Left forelimb (tissue), 1 donor: ENCODE data around the gene MESP2.

Experiments used
- DNase-seq: peaks from one replicate; pipeline ENCODE4 v3.0.0-alpha.2; 2018; ENCODE audit warnings: low spot score

The MESP2 gene

DNA sequence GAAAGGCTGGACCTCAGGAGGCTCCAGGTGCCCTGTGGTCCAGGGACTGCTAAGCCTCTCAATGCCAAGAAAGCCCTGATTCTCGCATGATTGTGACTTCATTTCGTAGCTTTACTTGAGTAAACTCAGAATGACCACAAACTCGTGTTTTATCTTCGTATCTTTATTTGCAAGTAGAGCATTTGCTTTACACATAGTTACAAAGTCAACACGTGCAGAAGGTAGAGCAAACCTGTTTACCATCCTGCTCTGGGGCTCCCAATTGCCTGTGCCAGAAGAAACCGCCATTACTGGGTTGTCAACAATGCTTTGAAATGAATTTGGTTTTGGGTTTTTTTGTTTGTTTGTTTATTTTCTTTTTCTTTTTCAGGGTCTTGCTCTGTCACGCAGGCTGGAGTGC lies 19.2 kb upstream of the MESP2 start:
- no peak for DNase-seq

DNA sequence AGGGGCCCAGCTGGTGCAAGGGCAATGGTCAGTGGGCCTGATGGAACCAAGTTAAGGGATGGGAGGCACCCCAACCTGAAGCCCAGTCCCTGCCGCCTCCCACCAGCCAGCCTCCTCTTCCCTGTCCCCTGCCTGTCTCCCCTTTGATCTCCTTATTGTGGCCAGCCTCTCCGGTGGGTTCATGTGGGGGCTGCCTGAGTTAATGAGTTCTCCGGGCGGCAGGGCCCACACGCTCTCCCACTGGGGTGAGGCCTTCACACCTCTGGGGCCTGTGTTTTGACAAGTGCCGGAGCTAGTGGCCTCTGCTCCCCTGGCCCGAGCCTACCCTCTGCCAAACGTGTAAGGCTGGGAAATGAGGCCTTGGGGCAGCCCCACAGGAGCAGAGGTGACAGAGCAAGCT lies 17.8 kb upstream of the MESP2 start:
- no peak for DNase-seq

DNA sequence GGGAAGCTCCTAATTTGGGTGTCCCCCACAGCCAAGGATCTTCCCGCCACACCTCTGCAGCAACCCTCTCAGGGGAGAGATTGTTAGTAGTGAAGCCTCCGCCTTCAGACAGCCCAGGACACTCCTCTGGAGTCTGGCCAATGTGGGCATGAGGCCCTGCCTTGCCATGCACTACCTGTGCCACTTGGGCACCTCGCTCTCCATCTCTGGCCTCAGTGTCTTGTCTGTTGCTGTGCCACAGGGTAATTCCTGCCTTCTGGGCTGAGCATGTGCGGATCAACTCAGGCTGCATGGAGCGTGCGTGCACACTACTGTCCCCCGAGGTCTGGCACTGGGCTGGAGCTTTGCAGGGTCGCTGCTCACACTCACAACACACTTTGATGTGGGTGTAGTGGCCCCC lies 17.2 kb upstream of the MESP2 start:
- DNase-seq: no peak

DNA sequence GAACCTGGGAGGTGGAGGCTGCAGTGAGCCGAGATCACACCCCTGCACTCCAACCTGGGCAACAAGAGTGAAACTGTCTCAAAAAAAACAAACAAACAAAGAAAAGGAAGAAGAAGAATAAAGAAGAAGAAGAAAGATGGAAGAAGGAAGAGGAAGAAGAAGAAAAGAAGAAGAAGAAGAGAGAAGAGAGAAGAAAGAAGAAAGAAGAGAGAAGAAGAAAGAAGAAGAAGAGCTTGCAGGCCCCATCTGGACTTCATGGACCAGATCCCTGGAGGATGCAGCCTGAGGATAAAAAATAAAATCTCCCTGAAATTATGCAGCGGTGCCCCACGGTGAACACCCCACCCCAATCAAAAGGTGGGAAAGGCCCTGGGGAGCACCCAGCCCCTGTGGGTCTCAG lies 16.3 kb upstream of the MESP2 start:
- no peak for DNase-seq

DNA sequence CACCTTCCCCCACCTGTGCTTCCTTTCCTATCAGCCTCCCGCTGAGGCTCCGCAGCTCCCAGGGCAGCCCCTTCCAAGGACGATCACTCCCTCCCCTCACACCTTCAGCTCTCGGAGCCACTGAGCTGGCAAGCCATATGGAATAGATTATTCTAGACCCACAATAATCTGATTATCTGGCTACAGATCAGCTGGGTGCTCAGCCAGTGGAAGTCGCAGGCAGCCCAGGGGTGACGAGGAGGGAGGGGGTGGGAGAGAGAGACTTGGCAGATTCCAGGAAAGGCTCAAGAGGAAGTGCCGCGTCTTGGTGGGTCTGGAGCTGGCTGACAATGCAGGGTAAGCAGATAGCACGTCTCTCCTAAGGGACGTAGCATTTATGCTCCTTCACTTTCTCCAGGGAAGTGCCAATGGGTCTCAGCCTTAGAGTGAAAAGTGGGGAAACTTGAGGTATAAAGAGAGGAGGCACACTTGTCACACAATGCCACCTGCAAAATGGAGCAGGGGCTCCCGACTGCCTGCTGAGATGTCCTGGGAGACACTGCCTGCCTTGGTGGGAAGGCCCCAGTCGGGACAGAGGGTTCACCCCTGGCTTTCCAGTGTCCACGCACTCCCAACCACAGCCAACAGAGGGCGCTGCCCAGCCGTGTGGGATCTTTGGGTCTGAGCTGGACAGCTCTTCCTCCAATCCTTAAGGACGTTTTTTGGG lies 15.7 kb upstream of the MESP2 start:
- DNase-seq: no peak

DNA sequence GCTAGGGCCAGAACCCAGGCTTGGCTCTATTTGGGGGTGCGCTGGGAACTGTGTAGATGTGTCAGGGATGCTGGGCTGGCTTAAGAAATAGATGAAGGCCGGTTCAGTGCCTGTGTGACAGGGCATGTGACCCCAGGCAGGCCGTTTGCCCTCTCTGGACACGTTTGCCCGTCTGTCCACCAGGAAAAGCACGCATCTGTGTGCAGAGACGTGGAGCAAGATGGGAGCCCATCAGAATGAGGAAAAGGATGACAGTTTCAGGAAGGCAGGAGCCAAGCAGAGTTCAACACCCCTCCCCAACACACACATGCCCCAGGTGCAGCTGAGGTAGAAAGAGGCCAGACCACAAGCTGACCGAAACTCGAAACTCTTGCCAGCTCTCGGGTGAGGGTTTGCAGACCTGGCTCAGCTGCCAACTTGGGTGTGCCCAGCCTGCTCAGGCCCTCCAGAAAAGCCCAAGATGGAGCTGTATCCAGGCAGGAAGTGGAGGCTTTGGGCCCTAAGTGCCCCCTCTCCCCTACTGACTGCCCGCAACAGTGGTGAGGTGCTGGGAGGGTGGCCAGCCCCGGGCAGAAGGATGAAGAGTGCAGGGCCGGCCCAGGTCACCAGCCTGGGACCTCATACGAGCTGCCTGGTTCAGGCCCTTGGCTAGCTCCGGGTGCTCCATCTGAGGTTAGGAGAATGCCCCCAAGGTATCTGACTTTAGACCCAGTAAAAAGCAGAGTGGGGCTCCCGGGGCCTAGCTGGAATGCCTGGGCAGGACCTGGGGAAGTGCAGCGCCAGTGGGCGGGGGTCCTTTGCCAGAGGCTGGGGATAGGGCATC lies 14.9 kb upstream of the MESP2 start:
- DNase-seq: no peak

DNA sequence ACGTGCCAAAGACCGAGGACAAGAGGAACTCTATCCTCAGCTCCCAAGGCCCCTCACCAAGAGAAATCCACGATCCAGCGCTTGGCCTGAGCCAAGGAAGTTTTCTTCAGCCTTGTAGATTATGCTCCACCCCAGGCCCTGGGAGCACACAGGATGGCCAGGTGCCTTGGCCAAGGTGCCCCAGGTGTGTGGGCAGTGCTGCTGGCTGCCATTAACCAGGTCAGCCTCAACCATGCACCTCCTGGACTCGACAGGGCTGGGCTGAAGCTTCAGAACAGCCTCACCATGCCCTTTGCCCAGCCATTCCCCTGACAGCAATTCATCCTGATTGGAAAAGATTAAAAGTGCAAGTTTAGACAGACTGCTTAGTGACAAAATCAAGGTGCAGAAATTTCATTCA lies 14.2 kb upstream of the MESP2 start:
- no peak for DNase-seq

DNA sequence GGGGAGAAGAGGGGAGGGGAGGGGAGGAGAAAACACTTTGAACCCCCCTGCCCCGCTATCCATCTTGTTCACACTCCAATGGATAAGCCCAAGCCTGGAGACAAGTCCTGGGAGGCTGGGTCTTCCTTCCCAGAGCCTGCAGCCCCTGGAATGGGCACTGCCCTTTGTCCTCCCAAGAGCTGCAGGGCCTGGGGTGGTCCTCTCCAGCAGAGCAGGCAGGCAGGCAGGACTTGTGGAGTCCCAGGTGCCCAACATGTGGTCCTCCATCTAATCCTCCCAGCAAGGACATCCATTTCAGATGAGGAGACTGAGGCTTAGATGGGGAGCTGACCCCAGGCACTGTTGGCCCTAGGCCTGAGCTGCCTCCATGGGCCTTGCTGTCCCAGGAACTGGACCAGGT lies 10.4 kb upstream of the MESP2 start:
- DNase-seq: no peak

DNA sequence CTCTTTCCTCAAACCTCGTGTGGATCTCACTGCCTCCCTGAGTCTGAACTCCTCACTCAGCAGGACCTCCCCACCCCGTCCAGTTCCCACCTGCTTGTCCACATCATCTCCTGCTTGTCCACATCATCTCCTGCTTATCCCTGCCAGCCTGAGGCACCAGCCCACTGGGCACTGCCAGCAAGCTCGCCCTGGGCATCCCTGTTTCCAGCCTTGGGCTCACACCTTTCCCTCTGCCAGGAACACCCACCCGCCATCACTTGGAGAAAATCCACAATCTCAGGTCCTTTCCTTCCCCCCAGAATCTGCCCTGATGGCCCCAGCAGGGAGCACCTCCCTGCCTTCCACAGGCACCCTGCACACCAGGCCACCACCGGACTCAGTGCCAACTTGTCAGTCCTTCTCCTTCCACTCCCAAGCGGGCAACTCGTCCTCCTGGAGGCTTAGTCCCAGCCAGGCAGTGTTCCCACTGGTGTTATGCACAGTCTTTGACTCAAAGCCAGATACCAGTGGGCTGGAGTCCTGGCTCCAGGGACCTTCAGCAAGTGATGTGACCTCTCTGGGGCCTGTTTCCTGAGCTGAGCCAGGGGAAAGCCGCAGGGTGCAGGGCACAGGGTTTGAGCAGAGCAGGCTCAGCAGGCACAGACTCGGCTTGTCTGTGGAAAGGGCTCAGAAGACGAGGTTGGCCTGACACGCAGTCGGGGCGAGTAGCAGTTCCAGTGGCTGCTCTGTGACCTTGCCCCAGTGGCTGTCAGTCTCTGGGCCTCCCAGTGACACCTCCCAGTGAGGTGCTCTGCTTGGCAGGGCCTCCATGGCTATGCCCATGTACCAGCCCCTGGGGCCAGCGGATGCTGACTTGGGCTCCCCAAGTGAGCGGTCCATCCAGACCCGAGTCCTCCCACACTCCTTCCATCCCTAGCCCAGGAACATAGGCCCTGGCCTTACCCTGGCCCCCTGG lies 9.5 kb upstream of the MESP2 start:
- no peak for DNase-seq

DNA sequence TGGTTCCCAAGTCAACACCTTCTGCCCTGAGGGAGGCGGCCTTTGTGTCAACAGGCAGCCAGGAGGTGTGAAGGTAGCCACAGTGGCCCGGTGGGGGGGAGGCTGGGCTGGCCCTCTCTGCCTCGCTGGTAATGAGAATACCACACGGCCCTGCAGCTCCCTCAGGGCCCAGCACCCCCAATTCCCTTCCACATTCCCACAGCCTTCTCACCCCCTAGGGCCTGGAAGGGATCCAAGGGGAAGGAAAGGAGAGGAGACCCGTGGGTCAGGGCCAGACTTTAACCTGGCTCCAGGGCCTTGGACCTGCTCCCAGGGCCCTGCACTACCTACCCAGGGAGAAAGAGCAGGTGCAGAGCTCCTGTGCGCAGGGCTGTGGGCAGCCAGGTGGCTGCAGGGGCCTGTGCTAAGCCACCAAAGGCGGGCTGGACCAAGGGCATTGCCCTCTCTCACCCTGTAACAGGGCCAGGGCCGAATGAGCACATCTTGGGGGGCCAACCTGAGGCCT lies 8.7 kb upstream of the MESP2 start:
- no peak for DNase-seq

DNA sequence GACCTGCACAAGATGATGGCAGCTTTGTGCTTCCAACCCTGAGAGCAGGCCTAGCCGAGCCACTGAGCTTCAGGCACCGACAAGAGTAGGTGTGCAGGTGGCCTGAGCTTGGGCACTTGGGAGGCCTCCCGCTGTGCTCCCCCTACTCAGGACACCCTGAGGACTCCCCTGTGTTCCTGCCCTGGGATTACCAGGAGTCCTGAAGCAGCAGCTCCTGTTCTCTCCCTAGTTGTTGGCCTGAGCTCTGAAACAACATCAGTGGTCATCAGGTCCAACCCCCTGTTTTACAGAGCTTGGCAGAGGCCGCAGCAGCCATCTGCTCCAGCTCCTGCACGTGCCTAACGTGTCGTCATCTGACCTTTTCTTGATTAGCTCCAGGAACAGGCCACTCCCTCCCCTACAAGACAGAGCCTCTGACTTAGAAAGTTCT lies 8.0 kb upstream of the MESP2 start:
- DNase-seq: no peak

DNA sequence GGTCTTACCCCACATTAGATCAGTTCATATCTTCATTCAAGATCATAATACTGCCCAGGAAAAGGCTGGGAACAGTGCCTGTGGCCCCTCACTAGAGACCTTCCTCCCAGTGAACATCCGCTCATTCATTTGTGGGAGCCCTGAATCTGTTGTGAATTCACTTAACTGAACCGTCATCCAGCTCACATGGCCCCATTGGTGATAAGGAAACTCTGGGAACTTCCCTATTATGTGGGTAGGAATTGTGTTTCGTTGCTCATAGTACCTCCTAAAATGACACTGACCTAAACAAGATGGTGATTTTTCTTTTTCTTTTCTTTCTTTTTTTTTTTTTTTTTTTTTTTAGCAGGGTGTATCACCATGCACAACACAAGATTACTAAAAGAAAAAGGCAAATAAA lies 6.8 kb upstream of the MESP2 start:
- no peak for DNase-seq

DNA sequence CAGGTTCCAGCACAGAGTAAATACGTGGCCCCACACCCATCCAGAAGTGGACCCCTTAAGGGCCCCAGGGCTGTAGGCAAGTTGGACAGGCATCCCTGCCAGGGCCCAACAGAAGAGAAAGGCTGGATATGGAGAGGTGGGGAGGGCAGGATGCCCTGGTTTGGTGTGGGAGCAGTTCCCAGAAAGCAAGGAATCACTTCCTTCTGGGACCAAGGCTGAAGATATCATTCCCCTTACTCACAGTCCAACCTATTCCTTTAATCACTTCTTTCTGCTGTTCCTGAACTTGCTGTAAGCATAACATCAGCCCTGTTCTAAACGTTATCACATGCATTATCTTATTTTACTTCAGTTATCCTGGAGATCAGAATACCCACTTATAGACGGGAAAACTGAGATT lies 6.1 kb upstream of the MESP2 start:
- no peak for DNase-seq

DNA sequence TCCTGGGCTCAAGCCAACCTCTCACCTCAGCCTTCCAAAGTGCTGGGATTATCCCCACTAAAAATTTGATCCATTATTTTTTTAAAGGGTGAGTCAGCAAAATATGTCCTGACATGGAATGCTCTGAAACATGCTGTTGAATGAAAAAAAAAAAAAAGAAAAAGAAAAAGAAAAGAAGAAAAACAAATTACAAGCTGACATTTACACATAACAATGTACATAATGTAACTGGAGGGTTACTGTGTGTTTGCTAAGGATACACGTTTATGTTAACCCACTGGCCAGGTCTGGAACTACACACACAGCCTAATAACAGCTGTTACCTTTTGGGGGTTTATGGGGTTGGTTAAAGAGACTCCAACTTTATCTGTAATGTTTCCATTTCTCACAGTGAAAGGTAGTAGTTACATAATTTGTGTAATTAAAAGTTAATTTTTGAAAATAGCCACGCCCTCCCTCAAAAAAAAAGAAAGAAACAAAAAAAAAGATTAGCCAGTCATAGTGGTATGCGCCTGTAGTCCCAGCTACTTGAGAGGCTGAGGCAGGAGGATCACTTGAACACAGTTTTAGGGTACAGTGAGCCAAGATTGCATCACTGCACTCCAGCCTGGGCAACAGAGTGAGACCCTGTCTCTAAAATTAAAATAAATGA lies 3.1 kb upstream of the MESP2 start:
- no peak for DNase-seq

DNA sequence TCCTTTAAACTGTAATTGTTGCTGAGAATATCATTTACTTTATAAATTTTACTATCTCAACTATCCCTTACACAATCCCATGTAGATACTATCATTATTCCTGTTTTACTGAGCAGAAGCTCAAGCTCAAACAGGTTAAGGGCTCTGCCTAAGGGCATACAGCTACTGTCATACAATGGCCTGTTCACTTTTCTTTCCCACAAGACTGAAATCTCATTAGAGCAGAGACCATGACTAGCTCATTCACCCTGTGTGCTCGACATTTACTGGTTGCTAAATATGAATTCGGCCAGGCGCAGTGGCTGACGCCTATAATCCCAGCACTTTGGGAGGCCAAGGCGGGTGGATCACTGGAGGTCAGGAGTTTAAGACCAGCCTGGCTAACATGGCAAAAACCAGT lies 1.6 kb upstream of the MESP2 start:
- no peak for DNase-seq

DNA sequence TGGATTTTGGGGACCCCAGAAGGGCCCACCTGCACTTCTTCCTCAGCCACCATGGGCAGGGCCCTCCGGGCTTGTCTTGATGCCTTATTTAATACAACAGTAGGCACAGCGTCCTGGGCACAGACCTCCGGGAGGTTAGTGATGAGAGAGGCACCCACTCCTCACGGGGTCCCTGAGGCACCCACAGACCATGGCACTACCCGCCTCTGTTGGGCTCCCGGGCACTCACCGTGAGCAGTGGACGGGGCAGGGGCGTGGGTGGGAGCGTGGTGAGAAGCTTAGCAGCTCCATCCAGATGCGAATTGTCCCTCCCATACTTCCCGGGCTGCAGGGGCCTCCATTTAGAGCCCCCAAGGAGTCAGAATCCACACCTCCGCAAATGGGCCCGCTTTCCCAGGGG lies 317 bp upstream of the MESP2 start:
- no peak for DNase-seq

DNA sequence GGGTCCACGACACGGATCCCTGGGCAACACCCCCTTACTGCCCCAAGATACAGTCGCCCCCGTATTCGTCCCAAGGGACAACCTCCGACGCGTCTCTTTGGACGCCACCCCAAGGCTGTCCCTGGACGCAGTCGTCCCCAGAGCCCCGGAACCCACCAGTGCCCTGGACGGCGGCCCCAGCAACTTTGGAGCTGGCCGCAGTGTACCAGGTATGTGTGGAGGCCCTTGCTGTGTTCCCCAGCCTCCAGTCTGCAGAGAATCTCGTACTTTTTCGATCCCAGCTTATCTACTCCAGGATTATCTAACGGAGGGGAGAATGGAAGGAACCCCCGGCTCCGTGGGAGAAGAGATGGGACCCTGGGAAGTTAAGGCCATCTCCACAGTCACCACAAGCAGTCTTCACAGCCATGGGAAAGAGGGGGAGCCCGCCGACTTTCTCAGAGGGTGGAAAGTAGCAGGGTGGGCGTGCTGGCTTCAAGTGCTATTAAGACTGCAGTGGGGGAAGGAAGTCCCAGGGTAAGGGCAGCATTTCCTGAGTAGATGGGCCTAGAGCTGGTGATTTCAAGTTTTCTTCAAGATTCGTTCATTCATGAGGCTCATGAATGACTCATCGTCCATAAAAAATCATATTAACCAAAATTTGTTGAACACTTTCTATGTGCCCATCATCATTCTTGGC lies 1.1 kb downstream of the MESP2 start:
- DNase-seq: no peak

DNA sequence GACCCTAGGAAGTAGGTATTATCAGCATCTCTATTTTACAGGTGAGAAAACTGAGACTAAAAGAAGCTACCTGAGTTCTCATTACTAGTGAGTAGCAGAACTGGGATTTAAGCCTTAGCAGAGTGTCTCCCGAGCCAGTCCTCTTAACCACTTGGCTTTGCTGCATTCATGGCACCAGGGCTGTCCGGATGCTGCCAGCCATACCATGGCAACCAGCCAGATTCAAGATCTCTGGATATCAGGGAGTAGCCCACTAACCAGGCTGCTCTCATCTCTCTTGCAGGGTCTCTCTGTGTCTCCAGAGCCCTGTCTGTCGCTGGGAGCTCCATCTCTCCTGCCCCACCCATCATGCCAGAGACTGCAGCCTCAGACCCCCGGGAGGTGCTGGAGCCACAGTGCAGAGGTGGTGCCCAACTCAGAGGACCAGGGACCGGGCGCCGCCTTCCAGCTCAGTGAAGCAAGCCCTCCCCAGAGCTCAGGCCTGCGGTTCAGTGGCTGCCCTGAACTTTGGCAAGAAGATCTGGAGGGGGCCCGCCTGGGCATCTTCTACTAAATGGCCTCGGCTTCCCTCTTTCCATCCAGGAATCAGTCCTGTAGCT lies 1.7 kb downstream of the MESP2 start:
- DNase-seq: no peak

DNA sequence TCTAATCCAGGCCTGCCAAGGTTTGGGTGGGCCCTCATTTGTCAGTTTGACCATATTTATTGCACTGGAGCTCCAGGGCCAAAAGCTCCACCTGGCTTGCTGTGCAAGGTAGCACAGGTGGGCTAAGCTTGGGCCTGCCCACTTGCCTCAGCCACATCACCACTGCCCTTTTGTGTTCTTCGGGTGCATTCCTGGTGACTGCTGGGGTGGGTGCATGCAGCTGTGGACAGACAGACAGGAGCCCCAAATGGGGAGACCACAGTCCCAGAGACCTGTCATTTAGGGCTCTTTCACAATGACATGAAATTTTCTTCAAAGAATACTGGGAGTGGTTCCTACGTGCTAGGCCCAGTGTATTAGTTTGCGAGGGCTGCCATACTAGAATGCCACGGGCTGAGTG lies 2.7 kb downstream of the MESP2 start:
- no peak for DNase-seq

DNA sequence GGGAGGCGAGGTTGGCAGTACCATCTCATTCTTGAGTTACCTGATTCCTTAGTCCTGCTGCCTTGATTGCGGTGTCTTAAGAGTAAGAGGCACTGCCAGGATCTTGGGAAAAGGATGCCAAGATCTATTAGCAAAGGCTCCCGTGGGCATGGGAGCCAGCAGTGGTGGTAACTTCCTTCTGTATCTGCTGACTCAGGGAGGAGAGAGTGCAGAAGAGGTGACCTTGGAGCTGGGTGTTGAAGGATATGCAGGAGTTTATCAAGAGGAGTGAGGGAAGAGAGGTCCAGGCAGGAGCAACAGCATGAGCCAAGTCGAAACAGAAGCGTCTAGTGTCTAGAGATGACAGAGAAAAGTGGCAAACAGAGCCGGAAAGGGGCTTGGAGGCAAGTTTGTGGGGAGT lies 4.5 kb downstream of the MESP2 start:
- DNase-seq: no peak

DNA sequence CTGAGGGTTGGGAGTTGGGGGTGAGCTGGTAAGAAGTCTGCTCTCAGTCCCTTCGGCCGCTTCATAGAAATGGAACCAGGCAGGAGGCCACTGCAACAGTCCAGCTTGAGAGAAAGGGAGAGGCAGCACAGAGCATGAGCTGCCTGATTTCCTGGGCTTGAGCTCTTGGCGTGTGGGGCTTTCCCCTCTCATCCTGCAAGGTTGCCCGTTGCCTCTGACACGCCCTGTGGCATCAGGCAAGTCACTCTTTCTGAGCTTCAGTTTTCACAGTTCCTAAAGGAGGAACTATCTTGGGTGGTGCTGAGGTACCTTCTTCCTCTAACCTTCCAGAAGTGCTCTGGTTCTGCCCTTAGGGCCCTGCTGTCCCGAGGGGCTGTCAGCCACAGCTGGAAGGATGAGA lies 4.9 kb downstream of the MESP2 start:
- DNase-seq: no peak
